Ammon's horn (tissue), 1 donor: ENCODE measurements around the gene SAMD11.
A peak's percentile ranks its signal among the peaks of the same experiment; 100 is the strongest.

ENCODE experiments used
- DNase-seq: peaks from one replicate; pipeline ENCODE4 v3.0.0-alpha.2; 2016; ENCODE audit warnings: low spot score

The SAMD11 gene

GRCh38 chr1:947958-948357 lies 24.2 kb downstream of the SAMD11 start:
- DNase-seq: no peak

- no peak for DNase-seq
These were observed 26.5 kb downstream of the SAMD11 start for GRCh38 chr1:950268-950667.

GRCh38 chr1:950881-951280 lies 27.2 kb downstream of the SAMD11 start:
- DNase-seq: no peak

GRCh38 chr1:951364-951763 lies 27.6 kb downstream of the SAMD11 start:
- DNase-seq: no peak

- DNase-seq: no peak
These were observed 28.5 kb downstream of the SAMD11 start for GRCh38 chr1:952201-952600.

- no peak for DNase-seq
These were observed 28.9 kb downstream of the SAMD11 start for GRCh38 chr1:952603-953002.

- no peak for DNase-seq
These were observed 30.0 kb downstream of the SAMD11 start for GRCh38 chr1:953524-954320.

- DNase-seq: no peak
These were observed 31.2 kb downstream of the SAMD11 start for GRCh38 chr1:954927-955326.

- DNase-seq: no peak
These were observed 31.8 kb downstream of the SAMD11 start for GRCh38 chr1:955474-955873.

- no peak for DNase-seq
These were observed 32.9 kb downstream of the SAMD11 start for GRCh38 chr1:956636-957035.

GRCh38 chr1:958823-959730 lies 35.4 kb downstream of the SAMD11 start, which contains the start of gene NOC2L:
NOC2L (minus strand) TSS chr1:959256; CDS start chr1:959240, 16 bp downstream.
- peak; percentile 90 for DNase-seq

GRCh38 chr1:959731-960362 lies 36.1 kb downstream of the SAMD11 start:
- DNase-seq: no peak

- peak; percentile 71 for DNase-seq
These were observed 36.8 kb downstream of the SAMD11 start, which contains the start of gene KLHL17 for GRCh38 chr1:960363-961131. KLHL17 (plus strand) TSS chr1:960584; CDS start chr1:960694, 110 bp downstream.

- no peak for DNase-seq
These were observed 37.5 kb downstream of the SAMD11 start for GRCh38 chr1:961132-961669.

GRCh38 chr1:962381-963300 lies 38.9 kb downstream of the SAMD11 start:
- DNase-seq: no peak

GRCh38 chr1:963301-963651 lies 39.6 kb downstream of the SAMD11 start:
- DNase-seq: no peak

GRCh38 chr1:963746-964525 lies 40.2 kb downstream of the SAMD11 start:
- no peak for DNase-seq

GRCh38 chr1:964691-965525 lies 41.2 kb downstream of the SAMD11 start:
- no peak for DNase-seq
